ENCODE measurements around the gene JAK1. TPM values are rescaled to one million over a fixed set of nuclear protein-coding genes. Genes with fewer than 3 reads are reported as not detected.

JAK1 gene
- total and polyA plus RNA-seq, 3 experiments from 2014 or later = 106 to 300 (median 108) TPM

- Histone ChIP-seq H3K4me1 (ENCODE audit: insufficient read depth, low read length) (no peaks in the 10 kb centered on the region), H3K4me3 (ENCODE audit: low read length) (no peak overlapping the region), H3K36me3 (ENCODE audit: insufficient read depth, low read length) (no peaks in the 10 kb centered on the region), H3K27me3 (ENCODE audit: insufficient read depth, low read length, poor library complexity, severe bottlenecking) (no peaks in the 10 kb centered on the region), H3K27ac (ENCODE audit: low read depth, low read length) (no peak overlapping the region), H3K9me3 (ENCODE audit: low read length) (no peaks in the 10 kb centered on the region)
- Mint-ChIP-seq H3K9me3 (peaks cover 0 to 5% (median 3%) of the 10 kb centered on the region in 5 donors), H3K36me3 (peaks cover 4 to 18% (median 17%) of the 10 kb centered on the region in 3 donors), H3K4me1 (no peaks in the 10 kb centered on the region), H3K27ac (no peak overlapping the region), H3K27me3 (peaks cover 0 to 3% of the 10 kb centered on the region in 2 donors), H3K4me3 (no peak overlapping the region)
- POLR2A ChIA-PET = no interaction called here
- DNase-seq = no peak
- CTCF ChIA-PET = no interaction called here
Measured at GRCh38 chr1:64801851-64802523, 164.4 kb downstream of the JAK1 start.

GRCh38 chr1:64798872-64799271, 167.5 kb downstream of the JAK1 start:
- Mint-ChIP-seq H3K4me3 (no peak overlapping the region), H3K36me3 (peaks cover 4 to 18% (median 12%) of the 10 kb centered on the region in 3 donors), H3K27ac (no peak overlapping the region), H3K4me1 (no peaks in the 10 kb centered on the region), H3K9me3 (peaks cover 0 to 5% (median 3%) of the 10 kb centered on the region in 5 donors), H3K27me3 (peaks cover 0 to 3% of the 10 kb centered on the region in 2 donors)
- no peak overlapping the region for H3K27ac ChIP-seq (ENCODE audit: low read depth, low read length)
- ChIA-PET CTCF (no interaction called here), POLR2A (no interaction called here)
- H3K4me3 ChIP-seq (ENCODE audit: low read length) = no peak overlapping the region
- no peaks in the 10 kb centered on the region for H3K9me3 ChIP-seq (ENCODE audit: low read length)
- H3K4me1 ChIP-seq (ENCODE audit: insufficient read depth, low read length) = no peaks in the 10 kb centered on the region
- H3K27me3 ChIP-seq (ENCODE audit: insufficient read depth, low read length, poor library complexity, severe bottlenecking) = no peaks in the 10 kb centered on the region
- no peaks in the 10 kb centered on the region for H3K36me3 ChIP-seq (ENCODE audit: insufficient read depth, low read length)
- DNase-seq = no peak

DNA sequence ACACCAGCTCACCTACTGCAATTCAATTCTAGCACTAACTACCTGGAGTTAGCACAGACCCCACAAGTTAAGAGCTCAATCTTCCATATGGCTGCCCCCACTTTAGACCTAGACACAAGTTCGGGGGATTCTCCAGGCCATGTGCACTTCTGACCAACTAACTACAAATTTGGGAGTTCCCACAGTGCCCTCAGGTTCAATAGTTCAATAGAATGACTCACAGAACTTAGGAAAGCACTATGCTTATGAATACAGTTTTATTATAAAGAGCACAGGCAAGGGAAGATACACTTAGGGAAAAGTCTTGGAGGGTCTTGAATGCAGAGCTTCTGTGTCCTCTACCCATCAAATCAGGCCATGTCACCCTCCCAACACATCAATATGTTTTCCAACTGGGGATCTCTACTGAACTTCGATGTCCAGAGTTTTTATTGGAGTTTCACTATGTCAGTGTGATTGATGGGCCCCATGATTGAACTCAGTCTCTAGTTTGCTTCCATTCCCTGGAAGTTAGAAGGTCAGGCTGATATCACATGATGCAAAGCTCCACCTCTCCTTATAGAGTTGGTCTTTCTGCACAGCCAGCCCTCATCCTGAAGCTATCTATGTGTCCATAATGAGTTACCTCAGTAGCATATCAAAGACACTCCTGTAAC, 175.4 kb downstream of the JAK1 start:
- Mint-ChIP-seq H3K27me3 (no peaks in the 10 kb centered on the region), H3K4me3 (no peak overlapping the region), H3K36me3 (peaks cover 0 to 39% (median 37%) of the 10 kb centered on the region in 3 donors), H3K9me3 (peaks cover 0 to 21% (median 13%) of the 10 kb centered on the region in 5 donors), H3K27ac (no peak overlapping the region), H3K4me1 (no peaks in the 10 kb centered on the region)
- ChIA-PET POLR2A (no interaction called here), CTCF (no interaction called here)
- H3K36me3 ChIP-seq (ENCODE audit: insufficient read depth, low read length) = no peaks in the 10 kb centered on the region
- no peaks in the 10 kb centered on the region for H3K9me3 ChIP-seq (ENCODE audit: low read length)
- H3K27me3 ChIP-seq (ENCODE audit: insufficient read depth, low read length, poor library complexity, severe bottlenecking) = no peaks in the 10 kb centered on the region
- H3K4me1 ChIP-seq (ENCODE audit: insufficient read depth, low read length) = no peaks in the 10 kb centered on the region
- DNase-seq = no peak
- no peak overlapping the region for H3K4me3 ChIP-seq (ENCODE audit: low read length)
- no peak overlapping the region for H3K27ac ChIP-seq (ENCODE audit: low read depth, low read length)

Other genes starting within 250 kb of the JAK1 start
- gene RAVER2, start 221.5 kb downstream of the JAK1 start, total RNA-seq = 1 to 10 TPM; 6.7 to 6.8 TPM
- 1.5 TPM for gene RAVER2, start 221.5 kb downstream of the JAK1 start, polyA plus RNA-seq
- 10 to 100 TPM; 29.9 to 32.2 TPM for gene AK4, start 181.7 kb upstream of the JAK1 start, total RNA-seq
- gene AK4, start 181.7 kb upstream of the JAK1 start, polyA plus RNA-seq = 0.08 TPM

Data from CD8-positive, alpha-beta memory T cell (primary cell).